Activated T-cell treated with anti-CD3 and anti-CD28 coated beads, Interleukin-2, amount 50 U/mL, for 48 hours (primary cell): ENCODE data around the gene ADAMTS17.
A peak's percentile ranks its signal among the peaks of the same experiment; 100 is the strongest.

Experiments
- DNase-seq, 2 experiments: peaks; one replicate each; pipeline ENCODE4 v3.0.0-alpha.2; 2020

Gene ADAMTS17

DNA sequence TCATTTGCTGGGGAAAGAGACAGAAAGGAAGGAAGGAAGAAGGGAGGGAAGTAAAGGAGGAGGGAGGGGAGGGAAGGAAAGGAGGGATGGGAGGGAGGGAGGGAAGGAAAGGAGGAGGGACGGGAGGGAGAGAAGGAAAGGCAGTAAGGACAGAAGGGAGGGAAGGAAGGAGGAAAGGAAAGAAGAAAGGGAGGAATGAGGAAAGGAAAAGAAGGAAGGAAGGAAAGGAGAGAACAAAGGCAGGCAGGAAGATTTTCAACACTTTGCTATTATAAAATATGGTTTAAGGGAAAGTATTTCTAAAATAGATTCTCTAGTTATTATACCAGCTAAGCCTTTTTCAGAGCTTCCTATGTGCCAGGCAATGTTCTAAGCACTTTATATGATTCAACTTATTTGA is 330.5 kb downstream of the ADAMTS17 start:
- no peak for DNase-seq

DNA sequence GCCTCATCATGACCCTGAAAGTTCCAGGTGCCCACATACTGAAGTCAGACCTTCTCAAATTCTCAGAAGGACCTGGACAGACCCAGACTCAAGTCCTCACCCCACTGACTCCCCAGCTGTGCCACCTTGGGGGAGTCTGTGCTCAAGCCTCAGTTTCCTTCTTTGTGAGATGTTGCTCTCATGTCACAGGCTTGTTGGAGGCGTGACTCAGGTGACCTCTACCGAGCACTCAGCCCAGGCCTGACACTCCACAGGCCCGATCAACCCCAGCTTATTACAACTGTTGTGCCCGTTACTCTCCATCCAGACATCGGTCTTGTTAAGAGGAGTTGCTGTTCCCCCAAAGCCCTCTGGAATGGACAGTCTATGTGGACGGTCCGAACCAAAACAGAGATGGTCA is 332.4 kb downstream of the ADAMTS17 start:
- no peak for DNase-seq

DNA sequence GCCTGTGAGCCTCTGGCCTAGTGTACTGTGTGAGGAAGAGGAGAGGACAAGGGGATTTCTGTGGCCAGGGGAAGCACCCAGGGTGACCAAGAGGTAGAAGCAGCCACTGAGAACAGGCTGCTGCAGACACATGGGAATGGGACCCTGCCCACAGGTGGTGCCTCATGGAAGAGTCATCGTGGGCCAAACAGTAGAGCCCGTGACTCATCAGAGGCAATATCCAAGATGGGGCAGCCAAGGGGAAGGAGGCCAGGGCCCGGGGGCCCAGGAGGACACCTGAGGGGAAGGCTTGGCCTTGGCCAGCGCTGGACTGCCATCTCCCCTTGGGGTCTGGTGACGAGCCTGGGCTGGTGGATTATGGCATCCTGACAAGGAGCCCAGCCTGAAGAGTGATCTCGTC is 333.5 kb downstream of the ADAMTS17 start:
- DNase-seq, result no peak

DNA sequence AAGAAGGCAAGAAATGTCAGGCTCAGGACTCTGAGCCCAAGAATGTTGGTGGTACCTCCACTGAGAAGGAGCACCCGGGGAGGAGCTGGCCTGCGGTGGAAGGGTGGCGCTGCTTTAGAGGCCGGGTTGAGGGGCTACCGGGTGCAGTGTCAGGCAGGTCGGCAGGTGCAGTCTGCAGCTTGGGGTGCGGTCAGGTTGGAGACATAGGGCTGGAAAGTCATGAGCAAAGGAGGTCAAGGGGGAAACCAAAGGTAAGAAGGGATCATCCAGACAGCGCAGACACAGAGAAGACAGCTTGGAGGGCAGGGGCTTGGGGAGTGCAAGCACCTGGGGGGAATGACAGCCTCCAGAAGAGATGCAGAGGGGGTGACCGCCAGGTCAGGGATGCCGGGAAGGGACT is 334.2 kb downstream of the ADAMTS17 start:
- no peak for DNase-seq

DNA sequence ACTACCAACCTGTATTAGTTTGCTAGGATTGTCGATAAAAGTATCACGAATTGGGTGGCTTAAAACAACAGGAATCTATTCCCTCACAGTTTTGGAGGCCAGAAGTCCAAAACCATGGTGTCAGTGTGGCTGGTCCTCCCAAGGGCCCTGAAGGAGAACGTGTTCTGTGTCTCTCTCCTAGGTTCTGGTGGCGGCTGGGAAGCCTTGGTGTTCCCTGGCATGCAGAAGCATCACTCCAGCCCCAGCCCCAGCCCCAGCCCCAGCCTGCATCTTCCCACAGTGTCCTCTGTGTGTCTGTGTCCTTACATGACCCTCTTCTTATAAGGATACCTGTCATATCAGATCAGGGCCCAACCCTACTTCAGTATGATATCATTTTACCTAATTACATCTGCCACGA is 336.1 kb downstream of the ADAMTS17 start:
- DNase-seq, result no peak

DNA sequence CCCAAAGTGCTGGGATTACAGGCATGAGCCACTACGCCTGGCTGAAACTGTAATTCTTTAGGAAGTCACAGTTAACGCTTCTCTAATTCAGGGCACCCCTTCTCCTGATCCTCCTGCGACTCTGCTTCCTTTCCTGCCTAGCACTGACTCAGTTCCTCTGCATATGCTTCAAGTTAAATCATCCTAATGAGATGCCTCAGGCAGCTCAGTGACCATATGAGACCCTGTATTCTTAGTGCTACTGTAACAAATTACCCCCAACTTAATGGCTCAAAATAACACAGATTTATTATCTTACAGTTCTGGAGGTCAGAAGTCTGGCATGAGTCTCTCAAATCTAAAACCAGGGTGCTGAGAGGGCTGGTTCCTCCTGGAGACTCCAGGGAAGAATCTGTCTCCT is 336.8 kb downstream of the ADAMTS17 start:
- no peak for DNase-seq

DNA sequence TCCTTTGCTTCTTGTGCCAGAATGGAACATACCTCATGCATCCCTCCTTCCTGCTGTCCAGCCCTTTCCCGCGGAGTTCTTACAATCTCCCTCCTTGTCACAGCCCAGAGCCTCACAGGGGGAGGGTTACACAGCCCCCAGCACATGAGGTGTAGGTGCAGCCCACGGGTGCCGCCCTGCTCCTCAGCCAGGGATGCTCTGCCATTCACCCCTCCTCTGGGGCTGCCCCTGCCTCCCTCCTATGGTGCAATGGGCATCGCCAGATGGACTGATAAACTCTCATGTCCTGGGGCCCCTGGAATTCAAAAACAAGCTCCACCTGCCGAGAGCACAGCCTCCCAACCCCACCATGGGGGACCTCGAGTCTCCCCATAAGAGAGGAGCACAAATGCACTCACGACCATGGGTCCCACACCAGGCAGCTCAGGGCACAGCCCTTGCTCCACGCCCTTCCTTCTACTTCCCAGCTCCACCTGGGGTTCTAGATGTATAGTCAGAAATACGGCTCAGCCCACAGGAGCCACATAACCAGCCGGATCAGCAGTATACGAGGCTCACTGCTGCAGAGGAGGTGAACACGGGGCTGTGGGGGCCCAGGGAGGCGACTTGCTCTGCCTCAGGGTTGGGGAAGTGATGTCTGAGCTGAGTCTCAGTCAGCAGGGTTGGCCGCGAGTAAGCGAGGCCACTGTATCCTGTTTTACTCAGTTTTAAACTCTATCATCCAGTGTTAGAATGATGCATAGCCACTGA is 338.8 kb downstream of the ADAMTS17 start:
- DNase-seq, result peak in 1 of 2 experiments; percentile 13

DNA sequence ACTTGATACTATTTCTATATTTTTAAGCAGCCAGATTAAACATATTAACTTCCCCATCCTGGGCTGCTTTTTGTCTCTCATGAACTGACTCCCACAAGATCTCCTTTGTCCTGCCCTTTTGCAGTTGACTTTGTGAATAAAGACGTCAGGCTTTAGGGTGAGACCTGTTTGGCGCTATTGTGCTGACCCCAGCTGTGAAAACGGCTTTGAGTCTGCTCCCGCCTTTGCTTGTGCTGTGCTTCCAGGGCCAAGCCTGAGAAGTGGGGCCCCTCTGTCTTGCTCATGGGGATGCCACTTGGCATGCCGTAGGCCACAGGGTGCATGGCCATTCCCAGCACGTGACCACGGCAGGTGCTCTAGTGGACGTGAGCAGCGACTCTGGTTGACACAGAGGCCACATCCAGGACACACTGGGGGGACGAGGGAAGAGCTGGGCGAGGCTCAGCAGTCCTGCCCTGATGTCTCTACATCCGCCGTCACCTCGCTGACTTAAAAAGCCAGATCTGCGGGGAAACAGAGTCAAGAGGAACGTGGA is 339.6 kb downstream of the ADAMTS17 start:
- peak in 1 of 2 experiments; percentile 13 for DNase-seq

DNA sequence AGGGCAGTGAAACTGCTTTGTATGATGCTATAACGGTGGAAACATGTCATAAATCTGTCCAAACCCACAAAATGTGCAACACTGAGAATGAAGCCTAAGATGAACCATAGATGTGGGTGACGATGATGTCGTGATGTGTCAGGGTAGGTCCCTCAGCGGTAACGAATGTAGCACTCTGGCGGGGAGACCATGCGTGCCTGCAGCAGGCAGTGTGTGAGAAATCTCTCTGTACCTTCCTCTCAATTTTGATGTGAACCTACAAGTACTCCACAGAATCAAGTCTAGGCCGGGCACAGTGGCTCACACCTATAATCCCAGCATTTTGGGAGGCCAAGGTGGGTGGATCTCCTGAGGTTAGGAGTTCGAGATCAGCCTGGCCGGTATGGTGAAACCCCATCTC is 340.4 kb downstream of the ADAMTS17 start:
- DNase-seq, result peak; percentile 53 to 65

DNA sequence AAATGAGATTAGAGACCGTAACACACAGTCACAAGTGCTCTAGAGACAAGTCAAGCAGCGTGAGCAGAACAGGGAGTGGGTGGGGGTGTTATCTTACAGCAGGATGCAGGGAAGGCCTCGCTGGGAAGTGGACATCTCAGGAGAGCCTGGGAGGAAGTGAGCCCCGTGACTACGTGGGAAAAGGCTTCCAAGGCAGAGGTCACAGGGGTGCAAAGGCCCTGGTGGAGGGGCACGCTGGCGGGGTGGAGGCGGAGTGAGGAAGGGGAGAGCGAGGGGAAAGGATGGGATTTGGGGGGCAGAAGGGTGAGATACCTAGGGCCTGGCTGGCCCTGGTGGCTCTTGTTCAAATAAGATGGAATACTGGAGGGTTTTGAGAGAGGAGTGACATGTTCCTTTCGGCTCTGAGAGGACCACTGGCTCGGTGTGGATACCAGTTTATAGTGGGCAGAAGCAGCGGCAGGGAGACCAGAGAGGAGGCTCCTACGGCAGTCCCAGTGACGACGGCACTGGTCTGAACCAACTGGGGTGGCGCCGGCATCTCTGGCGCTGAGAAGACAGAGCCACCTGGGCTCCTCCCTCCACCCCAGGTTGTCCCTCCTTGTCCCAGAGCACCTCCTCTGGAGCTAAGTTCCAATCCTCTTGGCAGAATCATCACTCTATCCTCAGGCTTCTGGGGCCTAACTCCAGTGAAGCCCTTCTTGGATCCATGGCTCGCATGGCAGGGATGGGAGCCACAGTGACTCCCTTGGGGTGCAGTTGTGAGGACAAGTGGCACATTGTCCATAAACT is 342.3 kb downstream of the ADAMTS17 start:
- no peak for DNase-seq

DNA sequence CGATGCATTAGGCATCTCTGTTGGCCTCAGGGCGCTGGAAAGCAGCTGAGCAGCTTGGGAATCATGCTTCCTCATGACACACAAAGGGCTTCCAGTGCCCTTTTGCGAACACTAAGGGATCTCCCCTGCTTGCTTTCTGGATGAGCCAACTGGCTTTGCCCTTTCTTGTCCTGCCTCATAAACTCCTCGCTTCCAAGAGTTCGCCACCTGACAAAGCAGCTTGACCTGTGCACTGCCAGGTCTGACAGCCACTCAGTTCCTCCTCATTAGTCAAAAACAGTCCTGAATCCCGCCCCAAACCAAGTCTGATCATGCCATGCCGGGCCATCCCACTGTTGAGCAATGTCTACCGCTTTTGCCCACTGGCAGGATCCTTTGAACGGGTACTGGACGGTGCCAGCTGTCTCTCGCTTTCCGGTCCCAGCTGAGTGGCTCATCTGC is 343.1 kb downstream of the ADAMTS17 start:
- DNase-seq, result no peak

DNA sequence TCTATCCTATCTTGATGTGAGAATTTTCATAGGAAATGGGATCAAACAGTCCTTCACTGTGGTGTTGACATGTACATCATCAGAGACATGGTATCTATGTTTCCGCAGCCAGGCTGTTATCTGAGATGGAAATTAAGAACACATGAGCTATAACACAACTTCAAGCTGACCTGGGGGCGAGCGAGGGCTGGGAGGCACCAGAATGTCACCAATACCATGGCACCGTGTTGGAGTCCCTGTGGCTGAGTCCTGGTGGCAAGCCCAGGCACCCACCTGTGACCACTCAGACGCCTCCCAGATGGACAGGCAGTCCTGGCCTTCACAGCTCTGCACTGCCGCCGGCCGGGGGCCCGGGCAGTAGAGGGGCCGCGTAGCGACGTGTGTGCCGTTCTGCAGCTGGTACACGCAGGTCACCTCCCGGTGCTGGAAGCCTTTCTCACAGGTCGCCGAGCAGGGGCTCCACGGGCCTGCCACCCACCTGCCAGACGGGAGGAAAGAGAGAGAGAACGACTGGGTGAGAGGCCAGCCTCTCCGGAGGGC is 344.6 kb downstream of the ADAMTS17 start:
- no peak for DNase-seq

DNA sequence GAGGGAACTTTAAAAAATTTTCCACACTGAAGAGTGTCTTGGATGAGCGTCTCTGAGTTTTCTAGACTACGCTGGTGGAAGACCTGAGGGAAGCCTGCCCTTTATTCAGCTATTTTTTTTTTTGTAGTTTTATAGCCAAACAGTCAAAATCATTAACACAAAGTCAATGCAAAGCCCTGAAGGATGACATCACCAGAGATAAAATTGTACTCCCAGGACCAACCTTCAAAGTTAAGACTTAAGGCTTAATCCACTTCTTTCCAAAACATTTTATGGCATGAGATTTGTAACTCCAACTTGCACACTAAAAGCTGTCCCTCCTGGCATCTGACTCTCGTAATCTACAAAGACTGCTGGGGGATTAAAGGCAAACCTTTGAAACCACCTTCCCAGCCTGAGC is 345.1 kb downstream of the ADAMTS17 start:
- DNase-seq, result no peak

DNA sequence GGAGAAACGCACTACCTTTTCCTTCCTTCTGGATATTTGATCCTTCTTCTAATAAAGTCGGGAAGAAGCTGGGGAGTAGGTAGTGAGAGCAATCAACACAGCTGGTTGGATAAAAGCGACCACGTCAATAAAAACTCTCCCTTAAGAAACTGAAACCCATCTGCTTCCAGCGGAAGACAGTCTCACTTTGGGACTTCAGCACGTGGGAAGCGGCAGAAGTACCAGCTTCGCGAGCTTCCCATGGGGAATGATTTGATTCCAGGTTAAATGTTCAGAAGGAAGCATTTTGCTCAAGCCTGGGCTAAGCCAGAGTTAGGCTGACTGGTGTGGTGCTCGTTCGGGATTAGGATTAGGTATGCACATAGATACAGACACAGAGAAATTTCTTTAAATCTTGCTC is 346.2 kb downstream of the ADAMTS17 start:
- no peak for DNase-seq

DNA sequence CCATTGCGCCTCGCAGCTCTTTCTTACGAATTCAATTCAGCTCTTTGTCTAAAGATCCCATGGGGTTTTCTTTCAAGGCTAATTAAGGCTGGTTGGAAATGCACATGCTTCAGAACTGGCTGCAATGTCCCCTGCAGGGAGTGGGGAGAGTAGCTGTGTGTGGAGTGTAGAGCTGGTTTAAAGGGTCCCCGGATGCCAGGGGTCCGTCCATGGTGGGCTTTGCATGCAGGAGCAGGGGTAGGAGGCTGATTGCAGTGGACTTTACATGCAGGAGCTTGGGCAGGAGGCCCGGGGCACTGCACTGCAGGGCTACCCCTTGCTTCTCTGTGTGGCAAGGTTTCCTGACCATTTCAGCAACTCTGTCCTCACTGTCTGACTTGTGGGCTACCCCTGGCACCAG is 346.9 kb downstream of the ADAMTS17 start:
- DNase-seq, result no peak

DNA sequence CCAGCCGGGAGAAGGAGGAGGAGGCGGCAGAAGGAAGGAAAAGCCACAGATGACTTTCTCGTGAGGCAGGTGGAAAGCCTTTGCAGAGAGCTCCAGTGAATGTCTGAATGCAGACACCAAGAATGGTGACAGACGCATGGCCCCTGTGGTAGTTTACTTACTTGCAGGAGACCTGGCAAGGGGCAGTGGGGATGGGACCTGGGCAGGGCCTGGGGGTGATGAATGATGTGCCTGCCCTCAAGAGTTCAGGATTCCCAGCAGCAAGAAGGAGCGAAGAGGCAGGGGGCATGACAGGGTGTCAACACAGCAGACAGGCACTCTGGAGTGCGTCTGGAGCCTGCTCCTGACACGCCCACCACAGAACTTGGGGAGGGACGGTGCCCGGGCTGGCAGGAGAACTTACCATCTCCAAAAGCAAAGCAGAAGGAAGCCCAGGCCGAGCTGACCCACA is 348.1 kb downstream of the ADAMTS17 start:
- DNase-seq, result no peak

DNA sequence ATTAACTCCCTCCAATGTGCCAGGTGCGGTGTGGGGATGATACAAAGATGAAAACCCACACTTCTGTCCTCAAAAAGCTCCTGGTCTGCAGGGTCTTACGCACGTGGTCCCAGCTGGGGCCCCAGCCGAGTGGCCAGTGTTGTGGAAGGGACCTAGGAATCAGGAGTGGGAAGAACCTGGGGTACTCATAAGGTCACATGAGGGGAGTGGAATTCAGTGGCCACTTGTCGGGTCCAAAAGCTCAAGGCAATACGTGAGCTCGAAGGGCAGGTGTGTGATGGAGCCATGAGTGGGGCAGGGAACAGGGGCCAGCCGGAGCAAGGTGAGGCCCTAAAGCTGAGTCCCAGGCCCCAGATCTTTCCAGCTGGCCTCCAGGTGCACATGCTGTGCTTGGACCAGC is 348.5 kb downstream of the ADAMTS17 start:
- no peak for DNase-seq

DNA sequence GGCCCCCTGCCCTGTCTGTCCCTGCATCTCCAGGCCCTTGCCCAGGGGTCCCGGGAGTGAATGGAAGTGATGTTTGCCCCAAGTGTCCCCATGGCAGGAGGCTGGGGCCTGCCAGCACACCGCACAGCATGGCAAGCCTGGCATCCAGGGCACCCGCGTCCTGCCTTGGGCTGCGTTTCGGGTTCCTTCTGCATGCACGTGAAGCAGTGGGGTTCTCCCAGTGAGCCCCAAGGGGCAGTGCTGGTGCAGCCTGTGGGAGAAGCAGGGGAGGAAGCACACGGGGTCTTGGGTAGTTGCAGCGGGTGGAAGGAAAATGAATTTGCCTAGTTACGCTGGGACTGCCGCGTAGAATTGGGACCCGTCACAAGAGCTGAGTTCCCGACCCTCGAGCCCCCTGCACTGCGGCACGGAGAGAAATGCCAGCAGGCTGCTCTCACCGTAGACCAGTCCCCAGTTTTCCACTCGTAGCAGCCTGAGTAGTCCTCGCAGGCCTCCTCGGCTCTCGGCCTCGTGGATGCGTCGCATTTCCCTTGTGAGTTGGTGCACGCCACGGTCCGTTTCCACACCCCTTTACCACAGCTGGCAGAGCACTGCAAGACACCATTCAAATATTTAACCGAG is 349.1 kb downstream of the ADAMTS17 start:
- DNase-seq, result no peak

DNA sequence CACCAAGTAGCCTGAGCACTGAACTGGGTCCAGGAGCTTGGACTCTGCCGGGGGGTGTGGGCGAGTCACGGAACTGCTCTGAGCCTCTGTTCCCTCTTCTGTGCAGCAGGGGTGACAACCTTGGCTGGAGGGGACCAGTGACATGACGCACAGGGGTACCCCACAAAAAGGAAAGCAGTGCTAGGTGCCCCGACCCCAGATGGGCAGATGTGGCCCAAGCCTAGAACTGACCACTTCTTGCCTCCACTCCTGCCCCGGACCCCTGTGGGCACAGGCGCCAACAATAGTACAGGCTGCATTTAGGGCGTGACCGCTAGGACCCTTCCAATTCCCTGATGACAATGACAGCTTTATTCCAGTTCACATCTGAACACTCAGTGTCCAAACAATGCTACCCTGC is 352.7 kb downstream of the ADAMTS17 start:
- DNase-seq, result no peak

DNA sequence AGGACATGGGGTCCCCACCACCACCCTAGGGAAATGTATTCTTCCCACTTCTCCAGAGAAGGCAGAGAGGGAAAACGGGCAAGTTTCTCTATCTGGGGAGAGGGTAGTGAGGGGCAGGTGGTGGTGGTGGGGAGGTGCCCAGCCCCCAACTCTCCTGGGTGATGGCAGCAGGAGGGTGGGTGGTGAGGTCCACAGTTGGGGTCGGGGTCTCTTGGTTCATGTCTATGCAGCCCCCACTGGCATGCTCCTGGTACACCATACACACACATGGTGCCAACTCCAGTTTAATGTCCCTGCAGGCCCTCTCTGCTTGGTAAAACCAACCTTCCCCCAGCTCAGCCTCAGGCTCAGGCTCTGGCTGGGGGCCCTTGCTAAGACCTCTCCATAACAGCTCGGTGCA is 354.1 kb downstream of the ADAMTS17 start:
- DNase-seq, result no peak

DNA sequence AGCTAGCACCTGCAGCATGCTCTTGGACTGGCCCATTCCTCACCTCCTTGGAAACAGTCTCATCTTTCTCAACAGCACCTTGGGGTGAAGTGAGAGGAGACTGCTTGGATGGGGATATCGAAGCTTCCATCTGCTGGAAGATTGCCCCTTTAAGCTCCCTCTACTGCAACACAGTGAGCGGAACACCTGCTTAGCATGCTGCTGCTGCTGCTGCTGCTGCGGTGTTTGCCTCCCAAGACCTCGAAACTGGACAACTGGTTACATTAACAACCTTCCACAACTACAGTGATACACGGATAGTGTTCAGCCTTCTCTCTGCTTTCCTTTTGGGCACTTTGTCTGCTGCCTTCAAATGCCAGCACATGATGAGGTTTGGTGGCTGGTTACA is 354.7 kb downstream of the ADAMTS17 start:
- no peak for DNase-seq

DNA sequence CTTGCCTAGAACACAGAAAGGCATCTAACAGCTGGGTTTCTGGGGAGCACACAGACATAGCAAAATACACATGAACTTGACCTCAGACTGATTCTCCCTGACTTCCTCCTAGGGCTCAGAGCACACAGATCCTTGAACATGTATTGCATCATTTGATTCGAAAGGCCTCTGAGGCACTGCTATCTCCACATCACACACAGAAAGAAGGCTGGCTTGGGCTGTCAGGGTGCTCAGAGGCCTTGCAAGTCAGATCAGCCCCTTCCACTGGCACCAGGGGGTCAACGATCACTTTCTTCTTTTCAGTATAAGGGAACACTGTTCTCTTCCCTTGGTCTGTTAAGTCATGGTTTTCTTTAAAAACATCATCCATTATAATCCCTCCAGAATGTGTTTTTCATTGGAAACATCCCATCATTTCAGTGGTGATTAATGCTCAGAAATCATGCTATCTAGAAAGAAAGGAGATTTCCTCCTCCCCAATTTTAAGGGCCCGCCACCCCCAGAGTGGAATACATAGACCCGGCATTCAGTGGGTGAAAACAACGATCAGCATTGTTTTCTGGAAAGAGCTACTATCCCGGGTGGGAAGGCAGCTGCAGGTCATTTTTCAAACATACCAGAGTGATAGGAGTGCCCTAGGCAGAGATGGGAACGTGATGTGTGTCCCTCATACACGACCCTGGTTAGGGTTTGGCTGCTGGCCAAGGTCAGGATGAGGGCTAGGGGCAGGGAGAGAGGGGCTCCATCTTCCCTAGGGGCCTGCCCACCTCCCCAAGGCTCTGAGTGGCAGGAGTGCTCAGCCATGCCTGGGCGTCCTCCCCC is 355.3 kb downstream of the ADAMTS17 start:
- no peak for DNase-seq
